SU-DHL-6 (cell line): Measurements from ENCODE around the gene CELF3.

Experiments
- EZH2phosphoT487 ChIP-seq: fragments of 200-600 bp; sonication (generic), shearing (Covaris generic); conservative IDR thresholded peaks from 2 replicates; pipeline ENCODE4 v1.6.1; 2018; ENCODE audit warnings: mild to moderate bottlenecking, antibody characterized with exemption, low read length, moderate library complexity, mixed read lengths
- TF ChIP-seq, protein P1 (sequence below): fragments of 200-600 bp; sonication (generic); IDR thresholded peaks from one replicate; pipeline ENCODE4 v1.5.1; 2017; ENCODE audit warnings: antibody characterized with exemption, mild to moderate bottlenecking, low read length, moderate library complexity; ENCODE audit not compliant: insufficient read depth, poor library complexity, severe bottlenecking

DNA sequence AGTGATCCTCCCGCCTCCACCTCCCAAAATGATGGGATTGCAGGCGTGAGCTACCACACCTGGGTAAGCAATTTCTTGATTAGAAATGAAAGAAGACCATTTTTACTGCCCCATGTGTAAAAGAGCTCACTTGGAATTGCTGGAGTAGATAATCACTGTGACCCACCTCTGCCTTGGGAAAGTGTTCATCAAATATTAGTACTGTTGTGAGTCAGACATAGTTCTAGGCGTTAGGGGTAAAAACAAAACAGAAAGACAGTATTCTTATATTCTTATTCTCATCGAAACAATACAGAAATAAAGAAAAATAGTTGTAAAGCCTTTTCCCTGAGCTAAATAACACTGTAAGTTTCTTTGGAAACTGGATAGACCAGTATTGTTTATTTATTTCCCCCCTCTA lies 36.2 kb downstream of the CELF3 start:
- no peak for TF ChIP-seq EZH2phosphoT487
- TF ChIP-seq, protein P1, sequence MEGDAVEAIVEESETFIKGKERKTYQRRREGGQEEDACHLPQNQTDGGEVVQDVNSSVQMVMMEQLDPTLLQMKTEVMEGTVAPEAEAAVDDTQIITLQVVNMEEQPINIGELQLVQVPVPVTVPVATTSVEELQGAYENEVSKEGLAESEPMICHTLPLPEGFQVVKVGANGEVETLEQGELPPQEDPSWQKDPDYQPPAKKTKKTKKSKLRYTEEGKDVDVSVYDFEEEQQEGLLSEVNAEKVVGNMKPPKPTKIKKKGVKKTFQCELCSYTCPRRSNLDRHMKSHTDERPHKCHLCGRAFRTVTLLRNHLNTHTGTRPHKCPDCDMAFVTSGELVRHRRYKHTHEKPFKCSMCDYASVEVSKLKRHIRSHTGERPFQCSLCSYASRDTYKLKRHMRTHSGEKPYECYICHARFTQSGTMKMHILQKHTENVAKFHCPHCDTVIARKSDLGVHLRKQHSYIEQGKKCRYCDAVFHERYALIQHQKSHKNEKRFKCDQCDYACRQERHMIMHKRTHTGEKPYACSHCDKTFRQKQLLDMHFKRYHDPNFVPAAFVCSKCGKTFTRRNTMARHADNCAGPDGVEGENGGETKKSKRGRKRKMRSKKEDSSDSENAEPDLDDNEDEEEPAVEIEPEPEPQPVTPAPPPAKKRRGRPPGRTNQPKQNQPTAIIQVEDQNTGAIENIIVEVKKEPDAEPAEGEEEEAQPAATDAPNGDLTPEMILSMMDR: no peak
